GM18508 (cell line): ENCODE data around the gene TMEM87B.

Experiments
- ATAC-seq: cut with Tn5 transposase; IDR thresholded peaks from one replicate; pipeline ENCODE4 v1.9.1; 2021; ENCODE audit warnings: moderate number of reproducible peaks; ENCODE audit not compliant: insufficient read depth, unreplicated experiment

The TMEM87B gene

DNA sequence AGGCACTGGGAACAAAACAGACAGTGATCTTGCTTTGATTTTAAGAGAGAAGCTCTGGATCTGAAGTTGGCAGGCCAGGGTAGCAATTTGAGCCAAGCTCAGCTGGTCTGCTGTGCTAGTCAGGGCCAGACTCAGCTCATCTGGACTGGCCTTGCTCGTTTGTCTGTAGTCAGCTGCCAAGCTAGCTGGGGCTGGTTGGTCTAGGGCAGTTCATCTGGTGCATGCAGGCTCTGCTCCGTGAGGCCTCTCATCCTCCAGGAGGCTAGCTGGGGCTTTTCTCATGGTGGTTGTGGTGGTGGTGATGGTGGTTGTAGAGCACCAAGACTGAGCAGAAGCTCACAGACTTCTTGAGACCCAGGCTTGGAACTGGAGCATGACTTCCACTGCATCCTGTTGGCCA is 93.4 kb downstream of the TMEM87B start:
- ATAC-seq, result no peak

DNA sequence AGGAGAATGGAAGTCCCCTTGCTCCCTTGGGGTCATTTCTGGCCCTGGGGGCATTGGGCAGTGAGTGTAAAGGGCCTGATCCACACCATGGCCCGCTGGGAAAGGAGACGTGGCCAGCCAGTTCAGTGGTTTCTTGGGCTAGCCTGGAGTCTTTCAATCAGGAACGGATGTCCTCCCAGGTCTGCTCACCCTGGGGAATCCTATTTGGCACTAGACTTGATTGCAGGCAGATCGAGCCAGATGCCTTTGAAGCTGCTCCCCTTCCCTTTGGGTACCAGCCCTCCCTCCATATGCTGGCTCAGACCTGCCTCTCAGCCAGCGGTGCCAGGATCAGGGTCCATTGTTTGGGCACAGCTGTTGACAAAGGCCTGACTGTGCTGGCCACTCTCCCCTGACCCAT is 94.1 kb downstream of the TMEM87B start:
- no peak for ATAC-seq

DNA sequence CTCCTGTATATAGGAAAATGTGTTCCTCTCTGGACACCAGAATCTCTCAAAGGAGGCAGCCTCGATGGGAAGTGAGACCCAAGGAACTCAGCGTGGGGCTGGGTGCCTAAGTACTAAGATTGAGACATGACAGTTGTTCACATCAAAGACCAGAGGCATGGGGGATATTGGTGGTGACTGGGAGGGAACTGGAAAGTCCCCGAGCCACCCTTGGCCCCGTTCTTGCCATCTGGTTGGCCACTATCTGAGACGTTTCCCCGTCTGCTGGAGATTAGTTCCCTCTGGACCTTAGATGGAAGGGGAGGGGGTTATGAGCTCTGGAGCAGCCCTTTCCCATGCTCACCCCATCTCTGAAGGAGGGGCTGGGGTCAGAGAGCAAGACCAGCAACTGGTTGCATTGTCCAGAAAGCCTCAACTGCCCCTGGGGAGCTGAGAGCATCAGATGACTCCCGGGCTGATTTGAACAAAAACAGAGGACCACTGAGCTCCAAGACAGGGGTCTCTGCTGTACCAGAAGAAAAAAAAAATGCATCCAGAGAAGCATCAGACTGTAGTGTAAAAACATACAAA is 94.9 kb downstream of the TMEM87B start:
- no peak for ATAC-seq

DNA sequence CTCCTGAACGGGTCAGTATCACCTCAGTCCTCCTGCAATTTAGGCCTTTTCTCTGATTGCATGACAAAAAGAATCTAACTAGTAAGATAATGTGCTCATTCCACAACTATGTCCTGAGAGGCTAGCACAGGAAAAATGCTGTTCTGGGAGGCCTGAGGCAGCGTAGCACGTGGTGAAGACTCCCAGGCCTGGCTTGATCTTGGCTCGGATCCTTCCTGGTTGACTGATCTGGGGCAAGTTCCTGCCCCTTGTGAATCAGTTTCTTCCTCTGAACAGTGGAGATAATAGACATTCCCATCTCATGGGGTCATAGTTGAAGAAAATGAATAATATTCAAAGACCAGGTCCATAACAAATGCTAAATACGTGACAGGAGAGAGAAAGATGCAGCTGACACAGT is 95.4 kb downstream of the TMEM87B start:
- ATAC-seq, result no peak

DNA sequence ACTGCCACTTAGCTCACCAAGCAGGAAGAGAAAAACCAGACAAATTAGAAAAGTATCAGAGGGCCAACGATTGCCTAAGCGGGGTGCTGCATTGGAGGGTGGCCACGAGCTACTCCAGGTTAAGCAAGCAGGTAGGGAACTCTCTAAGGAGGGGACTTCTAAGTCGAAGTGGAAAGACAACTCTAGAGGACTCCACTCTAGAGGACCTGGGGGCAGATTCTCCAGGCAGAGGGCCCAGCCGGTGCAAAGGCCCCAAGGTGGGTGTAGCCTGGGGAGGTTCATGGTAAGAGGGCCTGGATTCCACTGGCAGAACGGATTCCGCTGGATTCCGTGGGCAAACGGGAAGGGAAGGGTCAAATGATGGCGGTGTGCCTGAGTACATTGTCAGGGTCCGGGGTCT is 95.8 kb downstream of the TMEM87B start:
- no peak for ATAC-seq

DNA sequence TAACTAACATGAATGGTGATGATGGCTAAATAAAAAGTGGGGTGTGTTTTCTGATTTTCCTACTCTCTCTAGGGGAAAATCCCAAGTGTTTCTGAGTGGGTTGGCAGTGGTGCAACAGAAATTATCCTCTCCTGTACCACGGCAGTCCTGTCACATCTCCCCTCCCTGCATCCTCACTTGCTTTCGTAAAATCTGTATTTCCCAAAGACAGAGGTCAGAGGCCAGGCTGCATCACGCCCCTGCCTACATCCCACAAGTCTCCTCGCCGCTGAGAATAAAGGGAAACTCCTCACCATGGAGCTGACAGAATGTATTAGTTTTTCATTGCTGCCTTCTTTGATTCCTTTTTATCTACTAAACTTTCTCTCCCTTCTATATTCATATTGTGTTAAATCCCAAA is 96.2 kb downstream of the TMEM87B start:
- ATAC-seq, result no peak

DNA sequence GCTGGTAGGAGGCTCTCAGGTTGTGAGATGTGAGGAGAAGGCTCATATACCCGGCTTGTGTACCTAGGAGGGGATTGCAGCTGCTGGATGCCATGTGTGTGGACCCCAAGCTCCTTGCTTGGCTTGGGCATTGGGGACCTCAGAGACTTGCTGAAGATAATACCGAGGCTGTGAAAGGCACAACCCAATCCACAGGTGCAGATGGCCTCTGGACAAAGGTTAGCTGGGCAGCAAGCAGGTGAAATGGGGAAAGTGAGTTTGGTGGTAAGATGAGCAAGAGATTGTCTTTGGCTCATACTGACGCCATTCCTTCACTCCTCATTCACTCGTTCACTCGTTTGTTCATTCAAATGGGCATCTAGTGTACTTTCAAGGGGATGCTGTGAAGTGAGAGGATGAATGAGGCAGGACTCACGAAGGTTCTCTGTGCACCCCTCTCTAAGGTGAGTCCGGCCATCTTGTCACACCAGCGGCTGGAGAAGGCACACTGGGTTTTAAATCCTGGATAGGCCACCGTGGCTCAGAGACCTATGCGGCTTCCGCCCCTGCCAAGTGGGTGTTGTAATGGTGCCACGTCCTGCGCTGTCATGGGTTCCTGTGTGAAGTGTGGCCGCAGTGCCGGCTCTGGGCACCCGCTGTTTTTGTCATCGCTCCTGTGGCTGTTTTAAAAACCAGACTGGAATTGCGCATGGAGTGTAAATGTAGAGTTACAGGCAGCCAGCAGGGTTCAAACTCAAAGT is 96.8 kb downstream of the TMEM87B start:
- ATAC-seq, result no peak

DNA sequence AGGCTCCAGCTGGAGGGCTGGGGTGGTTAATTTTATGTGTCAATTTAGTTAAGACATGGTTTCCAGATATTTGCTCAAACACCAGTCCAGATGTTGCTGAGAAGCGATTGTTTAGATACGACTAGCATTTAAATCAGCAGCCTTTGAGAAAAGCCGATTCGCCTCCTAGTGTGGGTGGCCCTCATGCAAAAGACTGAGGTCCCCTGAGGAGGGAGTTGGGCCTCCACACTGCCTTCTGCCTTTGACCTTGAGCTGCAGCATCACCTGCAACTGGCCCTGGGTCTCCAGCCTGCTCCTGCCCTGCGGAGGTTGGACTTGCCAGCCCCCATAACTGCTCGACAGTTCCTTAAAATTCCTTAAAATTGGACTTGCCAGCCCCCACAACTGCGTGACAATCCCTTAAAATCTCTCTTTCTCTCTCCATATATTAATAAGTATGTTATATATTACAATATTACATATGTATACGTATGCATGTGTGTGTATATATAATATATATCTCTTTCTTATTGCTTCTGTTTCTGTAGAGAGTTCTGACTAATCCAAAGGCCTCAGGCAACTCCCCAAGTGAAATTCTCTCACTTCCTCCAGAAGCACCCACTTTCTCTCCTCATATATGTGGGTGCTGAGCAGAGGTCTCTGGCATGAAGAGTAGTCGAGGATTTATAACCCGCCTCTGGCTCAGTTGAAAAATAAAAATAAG is 97.6 kb downstream of the TMEM87B start:
- no peak for ATAC-seq

DNA sequence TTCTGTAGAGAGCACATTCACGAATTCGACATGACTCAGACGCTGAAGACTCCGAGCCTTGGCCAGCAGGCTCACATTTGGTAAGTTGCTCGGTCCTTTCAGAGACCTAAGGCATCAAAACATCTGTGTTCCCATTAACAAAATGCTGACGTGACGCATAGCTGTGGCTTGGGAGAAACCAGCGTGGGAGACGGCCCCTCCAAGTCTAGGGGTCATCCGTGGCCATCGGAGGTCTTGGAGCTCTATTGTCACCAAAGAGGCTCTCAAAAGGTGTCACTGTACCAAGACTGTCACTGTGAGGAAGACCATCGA is 98.1 kb downstream of the TMEM87B start:
- ATAC-seq, result no peak

DNA sequence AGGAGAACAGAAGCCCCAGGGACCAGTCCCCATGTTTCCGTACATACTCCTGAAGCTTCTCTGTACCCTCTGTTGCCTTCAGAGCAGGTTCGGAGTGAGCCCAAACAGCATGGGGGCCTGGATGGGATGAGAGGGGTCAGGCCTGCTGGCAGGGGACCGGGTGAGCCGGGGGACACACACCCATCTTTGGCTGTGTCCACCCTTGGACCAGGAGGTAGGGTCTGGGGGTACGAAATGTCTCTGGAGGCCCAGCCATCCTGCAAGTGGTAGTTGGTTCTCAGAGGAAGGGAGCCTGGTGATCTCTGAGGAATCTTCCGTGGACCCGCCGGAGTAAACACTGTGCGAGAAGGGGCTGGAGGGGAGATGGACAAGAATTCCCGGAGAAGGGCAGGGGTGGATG is 98.4 kb downstream of the TMEM87B start:
- no peak for ATAC-seq

DNA sequence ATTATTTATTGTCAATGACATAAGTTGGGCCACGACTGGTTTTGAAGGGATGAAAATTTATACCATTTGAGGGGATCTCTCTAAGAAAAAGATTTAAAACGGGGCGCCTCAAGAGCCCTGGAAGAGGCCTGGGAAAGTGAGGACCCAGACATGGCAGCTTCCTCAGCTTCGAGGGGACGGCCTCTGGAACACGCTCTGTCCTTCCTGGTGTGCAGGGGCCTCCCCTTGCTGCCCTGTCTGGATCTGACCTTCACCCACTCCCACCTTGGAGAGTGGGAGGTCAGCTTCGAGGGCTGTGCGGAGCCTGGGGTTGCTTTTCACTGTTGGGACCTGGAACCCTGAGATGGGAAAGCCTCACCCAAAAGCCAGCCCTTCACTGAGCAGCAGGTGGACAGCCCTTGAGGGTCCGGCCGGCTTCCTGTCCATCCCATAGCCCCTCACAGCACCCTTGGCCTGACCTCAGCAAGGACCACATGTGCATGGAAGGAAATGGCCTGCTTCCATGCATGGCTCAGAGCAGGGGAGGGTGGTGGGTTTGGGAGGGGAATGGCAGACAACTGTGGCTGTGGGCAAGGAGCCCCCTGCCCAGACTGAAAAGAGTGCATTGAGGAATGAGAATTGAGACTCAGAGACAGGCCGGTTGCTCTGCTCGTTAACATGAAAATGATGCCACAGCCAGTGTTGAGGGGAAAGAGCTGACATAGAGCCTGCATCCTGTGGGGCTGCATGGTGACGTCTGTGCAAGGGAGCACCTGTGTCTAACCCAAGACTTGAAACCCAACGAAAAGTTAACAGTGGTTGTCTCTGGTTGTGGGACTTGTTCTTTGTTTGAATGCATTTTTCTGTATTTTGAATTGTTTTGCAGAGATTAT is 99.4 kb downstream of the TMEM87B start:
- no peak for ATAC-seq

DNA sequence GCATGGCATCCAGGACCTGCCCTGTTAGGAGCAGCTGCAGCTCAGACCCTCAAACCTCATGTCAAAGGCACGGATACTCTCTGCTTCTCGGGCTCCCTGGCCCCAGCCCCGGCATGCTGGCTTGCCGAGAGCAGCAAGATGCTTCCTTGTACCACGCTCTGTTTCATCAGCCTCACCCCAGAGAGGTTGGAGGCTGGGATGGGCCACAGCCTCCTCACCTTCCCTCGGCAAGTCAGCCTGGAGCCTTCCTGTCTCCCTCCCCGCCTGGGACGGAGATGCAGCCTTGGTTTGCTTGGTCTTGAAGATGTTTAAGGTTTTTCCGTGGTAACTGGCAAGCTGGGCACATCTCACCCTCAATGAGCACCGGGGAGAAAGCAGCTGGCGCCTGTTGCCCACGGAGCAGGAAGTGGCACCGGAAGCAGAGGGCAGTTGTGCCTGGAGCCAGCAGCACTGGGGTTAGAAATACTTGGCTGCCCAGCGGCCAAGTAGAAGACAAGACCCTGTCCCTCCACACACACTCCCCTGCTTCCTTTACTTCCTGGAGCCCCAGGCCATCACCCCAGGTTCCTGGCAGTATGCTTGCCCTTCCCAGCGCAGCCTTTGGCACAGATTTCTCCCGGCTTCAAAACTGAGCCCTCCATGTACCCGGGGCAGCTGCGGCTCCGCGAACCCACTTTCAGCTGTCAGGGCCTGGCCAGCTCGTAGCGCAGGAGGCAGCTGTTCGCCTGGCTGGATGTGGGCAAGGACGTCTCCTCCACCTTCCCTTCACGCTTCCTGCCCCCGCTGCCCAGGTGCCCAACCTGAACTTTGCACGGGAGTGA is 100.5 kb downstream of the TMEM87B start:
- ATAC-seq, result no peak

DNA sequence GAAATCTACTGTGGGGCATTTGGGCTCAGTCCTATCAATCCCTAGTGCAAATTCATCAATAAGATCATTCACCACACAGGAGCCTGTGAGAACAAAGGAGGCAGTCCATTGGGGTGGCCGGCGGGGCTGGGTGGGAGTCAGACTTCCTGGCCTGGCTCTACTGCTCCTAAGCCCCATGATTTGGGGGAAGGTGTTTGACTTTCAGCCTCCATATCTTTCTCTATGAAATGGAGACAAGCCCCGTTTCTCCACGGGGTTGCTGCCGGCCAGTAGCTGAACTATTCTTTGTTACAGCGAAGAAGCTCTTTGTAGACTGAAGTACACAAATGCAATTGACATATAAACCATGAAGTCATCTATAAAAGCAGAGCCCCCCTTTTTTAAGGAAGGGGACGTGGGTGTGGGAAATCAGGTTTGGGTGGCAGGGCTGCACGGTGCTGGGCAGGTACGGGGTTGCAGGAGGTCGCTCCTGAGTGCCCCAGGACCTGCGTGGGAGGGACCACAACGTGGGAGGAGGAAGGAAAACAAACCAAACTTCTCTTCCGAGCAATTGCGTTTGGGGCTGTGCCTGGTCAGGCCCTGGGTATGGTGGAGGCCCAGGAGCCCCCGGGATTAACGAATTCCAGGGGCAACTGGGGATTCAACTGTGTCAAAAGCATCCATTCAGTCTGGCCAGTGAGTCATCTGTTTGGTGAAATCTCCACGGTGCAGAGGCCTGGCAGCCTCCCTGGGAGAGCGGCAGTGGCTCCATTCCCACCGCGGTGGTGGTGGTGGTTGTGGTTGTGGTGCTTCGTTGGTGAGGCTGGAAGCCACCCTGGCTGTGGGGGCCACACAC is 101.3 kb downstream of the TMEM87B start:
- no peak for ATAC-seq

DNA sequence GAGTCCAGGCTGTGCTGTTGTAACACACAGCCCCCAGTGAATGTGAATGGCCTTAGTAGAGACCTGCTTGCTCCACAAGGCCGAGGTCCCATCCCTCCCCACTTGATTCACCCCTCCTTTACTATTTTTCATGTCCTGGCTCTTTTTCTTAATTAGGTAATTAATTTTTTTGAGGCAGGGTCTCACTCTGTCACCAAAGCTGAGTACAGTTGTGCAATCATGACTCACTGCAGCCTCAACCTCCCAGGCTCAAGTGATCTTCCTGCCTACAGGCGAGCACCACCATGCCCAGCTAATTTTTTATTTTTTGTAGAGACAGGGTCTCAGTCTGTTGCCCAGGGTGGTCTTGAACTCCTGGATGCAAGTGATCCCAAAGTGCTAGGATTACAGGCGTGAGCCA is 102.4 kb downstream of the TMEM87B start:
- ATAC-seq, result no peak

DNA sequence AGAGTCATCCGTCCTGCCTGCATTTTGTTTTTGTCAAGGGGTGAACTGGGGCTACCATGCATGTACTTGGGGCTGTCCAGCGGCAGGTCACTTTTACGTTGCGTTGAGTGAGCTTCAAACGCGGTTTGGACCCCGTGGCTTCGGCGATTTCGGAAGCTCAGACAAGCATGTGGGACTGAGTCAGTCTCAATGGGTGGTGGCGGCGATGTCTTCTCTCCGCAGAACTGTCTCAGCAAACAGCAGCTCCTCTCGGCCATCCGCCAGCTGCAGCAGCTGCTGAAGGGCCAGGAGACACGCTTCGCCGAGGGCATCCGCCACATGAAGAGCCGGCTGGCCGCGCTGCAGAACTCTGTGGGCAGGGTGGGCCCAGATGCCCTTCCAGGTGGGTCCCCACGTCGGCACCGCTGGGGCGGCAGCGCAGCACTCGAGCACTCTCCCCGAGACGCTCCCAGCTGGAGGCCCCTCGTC is 104.4 kb downstream of the TMEM87B start:
- no peak for ATAC-seq

DNA sequence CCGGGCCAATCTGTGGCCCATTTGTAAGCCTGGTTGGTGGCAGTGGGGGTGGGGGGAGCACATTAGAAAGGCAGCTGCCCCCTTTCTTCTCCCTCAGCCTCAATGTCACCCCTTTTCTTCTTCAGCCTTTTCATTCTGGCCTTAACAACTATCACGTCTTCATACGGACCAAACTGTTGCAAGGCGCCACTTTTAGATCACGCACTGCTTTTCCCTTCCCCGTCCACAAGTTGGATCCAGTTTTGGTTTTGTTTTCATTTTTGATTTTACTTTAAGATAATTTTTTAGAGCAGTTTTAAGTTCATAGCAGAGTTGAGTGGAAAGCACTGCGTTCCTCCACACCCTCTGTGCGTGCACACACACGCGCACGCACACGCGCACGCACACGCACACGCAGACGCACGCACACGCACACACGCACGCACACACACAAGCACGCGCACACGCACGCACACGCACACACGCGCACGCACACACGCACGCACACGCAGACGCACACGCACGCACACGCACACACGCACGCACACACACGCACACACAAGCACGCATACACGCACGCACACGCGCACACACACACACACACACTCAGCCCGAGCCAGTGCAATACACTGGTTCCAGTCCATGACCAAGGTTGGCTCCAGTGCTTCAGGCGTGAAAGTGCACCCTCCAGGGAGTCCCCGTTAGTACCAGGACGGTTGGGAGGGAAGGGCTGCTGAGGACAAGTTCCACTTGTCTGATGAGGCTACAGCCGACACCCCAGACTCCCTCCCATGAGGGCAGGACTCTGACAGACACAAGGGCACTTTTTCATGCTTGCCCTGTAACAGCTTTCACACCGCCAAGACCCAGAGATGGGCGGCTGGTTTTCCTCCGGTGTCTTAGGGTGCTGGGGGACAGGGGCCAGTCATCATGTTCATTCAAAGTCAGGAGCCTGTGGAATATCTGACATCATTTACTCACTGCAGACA is 105.5 kb downstream of the TMEM87B start:
- no peak for ATAC-seq

DNA sequence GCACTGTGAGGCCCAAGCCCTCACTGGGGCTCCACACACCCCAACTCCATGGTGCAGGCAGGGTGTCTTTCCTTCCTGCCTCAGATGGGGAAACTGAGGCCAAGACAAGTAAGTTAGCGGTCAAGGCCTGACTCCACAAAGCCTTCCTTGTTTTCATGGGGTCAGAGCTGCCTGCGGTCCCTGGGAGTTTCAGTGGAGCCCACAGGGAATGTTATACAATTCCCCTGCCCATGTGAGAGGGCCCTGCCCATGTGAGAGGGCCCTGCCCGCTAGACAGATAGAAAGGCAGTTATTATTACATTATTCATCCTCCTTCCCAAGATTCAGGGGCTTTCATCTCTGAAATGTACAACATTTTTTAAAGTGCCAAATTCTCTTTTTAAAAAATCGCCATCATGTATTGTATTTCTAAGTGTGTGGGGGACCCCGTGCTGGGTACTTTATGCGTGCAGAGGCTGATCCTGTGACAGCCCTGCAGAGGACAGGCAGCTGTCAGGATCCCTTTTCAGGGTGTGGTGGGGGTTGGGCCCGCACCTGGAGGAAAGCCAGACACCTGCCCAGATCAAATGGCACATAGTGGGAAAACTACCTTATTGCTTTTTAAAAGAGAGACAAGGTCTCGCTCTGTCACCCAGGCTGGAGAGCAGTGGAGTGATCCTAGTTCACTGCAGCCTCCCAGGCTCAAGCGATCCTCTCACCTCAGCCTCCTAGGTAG is 106.5 kb downstream of the TMEM87B start:
- ATAC-seq, result no peak
